B cell (primary cell): ENCODE results near the gene PYGM.
A peak's percentile ranks its signal among the peaks of the same experiment; 100 is the strongest.

Source experiments
- CTCF ChIP-seq: fragments of 200-600 bp; IDR thresholded peaks from one replicate; pipeline ENCODE4 v1.8.0; 2022; ENCODE audit warnings: antibody characterized with exemption, mild to moderate bottlenecking
- EZH2 ChIP-seq: IDR thresholded peaks from 2 replicates; pipeline ENCODE4 v1.6.1; 2012; ENCODE audit warnings: borderline replicate concordance, low read depth, mild to moderate bottlenecking, moderate library complexity, low read length; ENCODE audit not compliant: insufficient read depth, poor library complexity, severe bottlenecking

GRCh38 chr11:64742889-64743590, 16.7 kb downstream of the PYGM start:
- TF ChIP-seq CTCF (peak; percentile 86), EZH2 (no peak)
